ENCODE data around the gene PLP1.
"Not testable (repeated sequence)": the region's sequence is repeated elsewhere in the genome, so short reads cannot be mapped to it uniquely, and the experiment has no call there.

PLP1 gene

DNA sequence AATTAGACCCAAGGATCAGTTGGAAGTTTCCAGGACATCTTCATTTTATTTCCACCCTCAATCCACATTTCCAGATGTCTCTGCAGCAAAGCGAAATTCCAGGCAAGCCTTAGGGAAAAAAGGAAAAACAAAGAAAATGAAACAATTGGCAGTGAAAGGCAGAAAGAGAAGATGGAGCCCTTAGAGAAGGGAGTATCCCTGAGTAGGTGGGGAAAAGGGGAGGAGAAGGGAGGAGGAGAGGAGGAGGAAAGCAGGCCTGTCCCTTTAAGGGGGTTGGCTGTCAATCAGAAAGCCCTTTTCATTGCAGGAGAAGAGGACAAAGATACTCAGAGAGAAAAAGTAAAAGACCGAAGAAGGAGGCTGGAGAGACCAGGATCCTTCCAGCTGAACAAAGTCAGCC lies at the start of gene PLP1:
PLP1 (plus strand) TSS at position 295 of the 400 bp plus-strand sequence. CDS start 156 bp downstream, outside the sequence.
- DNase-seq (ENCODE audit: low read depth in 2 of 2) = no peak

- no peak for DNase-seq (ENCODE audit: low read depth in 2 of 2)
Measured at GRCh38 chrX:103727115-103727514, 49.5 kb upstream of the PLP1 start.

GRCh38 chrX:103729015-103729414 lies 47.6 kb upstream of the PLP1 start:
- no peak for DNase-seq (ENCODE audit: low read depth in 2 of 2)

DNA sequence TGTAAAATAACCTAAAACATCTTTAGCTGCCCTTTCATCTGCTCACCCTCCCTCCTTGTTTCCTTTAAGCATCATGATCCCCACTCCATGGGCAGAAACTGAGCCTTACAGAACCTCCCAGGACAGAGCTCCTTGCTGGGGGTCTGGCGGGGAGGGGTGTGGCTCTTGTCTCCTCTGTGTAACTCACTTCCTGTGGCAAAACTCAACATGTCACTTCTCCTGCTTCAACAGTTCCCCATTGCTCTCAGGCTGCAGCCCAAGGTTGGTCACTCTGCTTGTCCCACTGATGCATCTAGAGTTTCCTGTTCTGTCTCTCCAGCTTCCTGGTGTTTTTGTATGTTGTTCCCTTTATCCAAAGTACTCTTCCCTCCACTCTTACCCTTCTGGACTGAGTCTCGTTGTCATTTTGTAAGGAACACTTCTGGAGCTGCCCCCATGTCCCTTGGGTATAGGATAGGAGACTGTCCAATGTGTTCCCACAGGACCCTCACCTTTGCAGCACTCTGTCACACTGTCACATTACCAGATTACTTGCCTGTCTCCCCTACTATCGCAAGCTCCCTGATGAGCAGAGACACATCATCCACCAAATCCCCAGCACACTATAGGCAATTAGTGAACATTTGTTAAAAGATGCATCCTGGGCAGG lies 46.4 kb upstream of the PLP1 start:
- no peak for DNase-seq (ENCODE audit: low read depth in 2 of 2)

DNA sequence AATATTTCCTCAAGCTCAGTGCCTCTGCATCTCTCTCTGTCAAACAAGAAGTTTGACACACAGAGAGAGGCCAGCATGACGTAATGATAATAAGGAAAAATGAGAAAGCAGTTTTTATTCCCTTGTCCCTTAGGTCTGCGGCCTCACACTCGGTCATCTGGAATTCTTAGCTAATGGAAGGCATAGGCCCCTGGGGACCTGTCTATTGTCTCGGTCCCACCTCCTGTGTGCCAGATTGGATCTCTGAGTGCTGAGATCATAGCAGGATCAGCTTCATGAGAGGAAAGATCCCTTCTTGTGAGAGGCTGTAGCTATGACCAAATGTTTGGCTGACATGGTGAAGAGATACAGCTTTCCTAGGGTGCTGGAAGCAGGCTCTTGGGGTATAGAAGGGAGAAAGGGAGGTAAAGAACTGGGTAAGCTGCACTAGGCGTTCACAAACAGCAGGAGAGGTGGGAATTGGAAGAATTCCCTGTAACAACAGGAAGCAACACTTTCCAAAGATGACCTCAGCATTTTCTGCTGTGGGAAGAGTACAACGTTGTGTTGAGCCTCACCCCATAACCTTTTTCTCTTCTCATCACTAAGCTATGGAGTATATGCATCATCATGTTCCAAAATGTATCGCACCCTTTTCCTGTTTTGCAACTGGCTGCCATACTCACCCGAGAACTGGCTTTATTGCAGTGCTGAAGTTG lies 45.7 kb upstream of the PLP1 start:
- no peak for DNase-seq (ENCODE audit: low read depth in 2 of 2)

DNA sequence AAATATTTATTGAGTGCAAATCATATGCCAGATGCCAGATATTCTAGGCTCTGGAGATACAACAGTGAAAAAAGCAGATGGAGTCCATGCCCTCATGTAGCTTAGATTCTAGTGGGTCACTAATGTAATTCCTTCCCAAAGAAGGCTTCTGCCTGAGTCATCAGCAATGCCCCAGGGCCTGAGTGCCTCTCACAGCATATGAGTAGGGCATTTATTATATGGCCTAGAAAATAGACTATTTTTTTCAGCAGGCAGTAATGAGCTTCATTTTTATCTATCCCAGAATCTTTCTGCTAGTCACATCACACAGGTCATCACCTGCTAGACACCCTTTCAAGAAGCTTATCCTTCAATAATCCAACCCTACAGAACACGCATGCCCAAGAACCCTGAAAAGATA lies 43.6 kb upstream of the PLP1 start:
- DNase-seq (ENCODE audit: low read depth in 2 of 2) = no peak

- peak in 1 of 2 donors; percentile 1 for DNase-seq (ENCODE audit: low read depth in 2 of 2)
Measured at GRCh38 chrX:103734125-103734760, 42.4 kb upstream of the PLP1 start.

DNA sequence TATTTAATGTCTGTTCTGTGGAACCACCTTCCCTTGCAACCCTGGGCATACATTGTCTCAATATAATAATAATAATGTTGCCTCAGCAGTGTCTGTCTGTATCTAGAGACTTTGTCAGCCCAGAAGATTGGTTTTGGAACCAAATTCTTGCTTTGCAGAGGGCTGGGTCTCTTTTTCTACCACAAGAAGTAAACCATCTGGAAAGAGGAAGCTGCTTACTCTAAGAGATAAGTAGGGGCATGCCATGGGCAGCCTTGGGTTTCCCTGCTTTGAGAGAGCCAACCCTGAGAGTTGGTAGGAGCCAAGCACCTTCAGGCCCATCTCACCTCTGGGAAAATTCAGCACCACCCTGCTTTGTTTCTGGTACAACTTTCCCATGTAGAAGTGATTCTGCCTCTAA lies 38.9 kb upstream of the PLP1 start:
- DNase-seq (ENCODE audit: low read depth in 2 of 2) = no peak

- DNase-seq (ENCODE audit: low read depth in 2 of 2) = no peak
Measured at GRCh38 chrX:103739421-103739820, 37.2 kb upstream of the PLP1 start.

DNA sequence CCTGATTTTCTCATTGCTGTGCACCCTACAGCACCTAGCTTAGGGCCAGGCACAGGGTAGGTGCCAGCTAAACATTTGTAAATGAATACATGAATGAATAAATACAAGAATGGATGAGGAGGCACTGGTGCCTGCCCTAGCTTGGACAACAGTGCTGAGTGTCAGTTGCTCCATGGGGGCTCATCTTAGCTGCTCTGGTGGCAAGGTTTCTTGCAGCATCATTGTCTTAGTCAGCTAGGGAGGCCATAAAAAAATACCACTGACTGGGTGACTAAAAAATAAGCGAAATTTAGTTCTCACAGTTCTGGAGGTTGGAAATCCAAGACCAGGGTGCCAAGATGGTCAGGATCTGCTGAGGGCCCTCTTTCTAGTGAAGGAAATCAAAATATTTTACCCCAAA lies 34.8 kb upstream of the PLP1 start:
- no peak for DNase-seq (ENCODE audit: low read depth in 2 of 2)

DNA sequence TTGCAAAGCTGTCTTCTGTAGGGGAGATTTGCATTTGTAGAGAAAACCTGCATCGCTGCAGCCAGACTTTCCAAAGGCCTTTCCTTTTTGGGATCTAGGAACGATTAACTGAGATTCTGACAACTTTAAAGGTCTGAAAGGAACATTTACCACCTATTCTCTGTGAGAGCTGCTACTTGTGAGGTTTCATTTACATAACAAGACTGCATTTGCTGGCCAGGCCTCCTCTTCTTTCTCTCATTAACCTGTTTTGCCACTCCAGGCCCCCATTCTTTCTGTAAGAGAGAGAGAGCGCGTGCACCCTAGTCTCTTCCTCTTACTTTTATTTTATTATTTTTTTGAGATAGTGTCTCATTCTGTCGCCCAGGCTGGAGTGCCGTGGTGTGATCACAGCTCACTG lies 34.3 kb upstream of the PLP1 start:
- DNase-seq (ENCODE audit: low read depth in 2 of 2) = no peak

DNA sequence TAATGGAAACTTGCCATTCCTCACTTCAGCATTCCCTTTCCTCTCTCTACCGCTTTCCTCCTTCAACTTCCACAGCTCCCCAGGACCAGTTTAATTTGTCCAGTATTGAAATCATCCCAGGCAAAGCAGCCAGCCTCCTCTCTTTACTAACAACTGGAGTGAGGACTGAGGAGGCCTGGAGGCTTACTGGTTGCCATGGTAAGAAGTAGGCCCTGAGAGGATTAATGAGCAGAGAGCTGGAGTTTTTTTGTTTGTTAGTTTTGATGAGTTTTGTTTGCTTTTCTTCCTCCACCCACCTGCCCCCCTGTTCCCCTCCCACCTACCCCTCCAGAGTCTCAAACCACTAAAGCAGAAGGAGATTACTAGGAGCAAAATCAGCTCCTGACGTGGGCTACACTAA lies 29.5 kb upstream of the PLP1 start:
- no peak for DNase-seq (ENCODE audit: low read depth in 2 of 2)

DNA sequence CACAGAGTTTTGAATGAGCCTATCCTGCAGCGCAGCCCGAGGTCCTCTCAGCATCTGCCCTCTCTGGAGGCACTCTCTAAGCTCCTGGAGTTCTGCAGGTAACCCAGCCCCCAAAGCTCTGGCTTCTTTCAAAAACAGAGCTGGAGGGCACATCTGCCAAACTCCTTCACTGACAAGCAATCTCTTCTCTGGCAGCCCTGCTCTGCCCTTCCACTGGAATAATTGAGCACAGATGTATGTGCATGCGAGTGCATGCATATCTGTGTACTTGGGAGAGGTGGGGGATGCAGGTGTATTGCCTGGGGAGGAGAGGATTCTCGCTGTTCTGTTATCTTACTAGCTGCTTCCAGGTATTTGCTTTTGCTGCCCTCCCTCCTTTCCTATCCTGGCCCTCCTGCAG lies 22.2 kb upstream of the PLP1 start:
- no peak for DNase-seq (ENCODE audit: low read depth in 2 of 2)

DNA sequence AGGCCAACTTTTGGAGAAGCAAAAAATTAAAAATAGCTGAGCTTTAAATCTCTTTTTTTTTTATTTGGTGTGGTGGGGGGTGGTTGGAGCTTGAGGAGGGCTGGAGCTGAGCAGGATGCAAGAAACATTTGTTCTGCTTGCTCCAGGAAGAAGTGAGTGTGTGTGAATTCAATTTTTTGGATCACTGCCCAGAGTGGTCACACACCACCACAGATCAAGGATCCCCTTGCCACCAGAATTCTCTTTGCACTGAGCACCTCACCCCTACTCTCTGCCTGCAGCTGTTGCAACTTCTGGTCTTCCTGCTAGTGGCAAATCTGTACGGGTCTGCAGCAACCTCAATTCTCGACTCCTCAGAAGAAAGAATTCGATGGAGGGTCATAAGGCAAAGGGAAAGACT lies 19.9 kb upstream of the PLP1 start:
- no peak for DNase-seq (ENCODE audit: low read depth in 2 of 2)

DNA sequence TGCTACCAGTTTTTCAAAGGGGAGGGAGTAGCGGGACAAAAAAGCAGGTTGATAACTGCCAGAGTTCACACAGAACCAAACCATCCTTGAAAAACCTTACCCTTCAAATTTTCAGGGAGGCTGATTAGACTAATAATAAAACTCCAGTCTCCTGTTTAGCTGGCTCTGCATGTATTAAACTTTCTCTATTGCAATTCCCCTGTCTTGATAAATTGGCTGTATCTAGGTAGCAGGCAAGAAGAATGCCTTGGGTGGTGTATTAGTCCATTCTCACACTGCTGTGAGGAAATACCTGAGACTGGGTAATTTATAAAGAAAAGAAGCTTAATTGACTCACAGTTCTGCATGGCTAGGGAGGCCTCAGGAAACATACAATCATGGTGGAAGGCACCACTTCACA lies 18.1 kb upstream of the PLP1 start:
- no peak for DNase-seq (ENCODE audit: low read depth in 2 of 2)

DNA sequence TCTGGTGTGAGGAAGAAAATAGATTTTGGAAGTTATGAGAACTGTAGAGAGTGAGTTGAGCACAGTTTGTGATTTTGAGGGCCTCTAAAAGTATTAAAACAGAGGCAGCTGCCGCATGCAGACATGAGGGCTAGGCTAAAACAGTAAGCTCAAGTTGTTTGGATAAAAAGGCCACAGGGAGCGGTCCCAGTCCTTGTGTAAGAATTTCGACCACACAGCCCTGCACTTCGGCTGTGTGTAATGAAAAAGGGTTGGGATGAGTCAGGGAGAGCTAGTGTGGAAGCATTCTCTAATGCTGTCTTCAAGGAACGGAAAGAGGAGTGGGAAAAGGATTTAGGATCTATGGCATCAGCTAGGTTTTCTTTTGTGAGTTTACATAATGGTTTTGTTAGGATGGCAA lies 13.1 kb upstream of the PLP1 start:
- not testable (repeated sequence) for DNase-seq (ENCODE audit: low read depth in 2 of 2)

- DNase-seq (ENCODE audit: low read depth in 2 of 2) = not testable (repeated sequence)
Measured at GRCh38 chrX:103766813-103767555, 9.7 kb upstream of the PLP1 start.

- no peak for DNase-seq (ENCODE audit: low read depth in 2 of 2)
Measured at GRCh38 chrX:103773445-103773844, 3.2 kb upstream of the PLP1 start.

DNA sequence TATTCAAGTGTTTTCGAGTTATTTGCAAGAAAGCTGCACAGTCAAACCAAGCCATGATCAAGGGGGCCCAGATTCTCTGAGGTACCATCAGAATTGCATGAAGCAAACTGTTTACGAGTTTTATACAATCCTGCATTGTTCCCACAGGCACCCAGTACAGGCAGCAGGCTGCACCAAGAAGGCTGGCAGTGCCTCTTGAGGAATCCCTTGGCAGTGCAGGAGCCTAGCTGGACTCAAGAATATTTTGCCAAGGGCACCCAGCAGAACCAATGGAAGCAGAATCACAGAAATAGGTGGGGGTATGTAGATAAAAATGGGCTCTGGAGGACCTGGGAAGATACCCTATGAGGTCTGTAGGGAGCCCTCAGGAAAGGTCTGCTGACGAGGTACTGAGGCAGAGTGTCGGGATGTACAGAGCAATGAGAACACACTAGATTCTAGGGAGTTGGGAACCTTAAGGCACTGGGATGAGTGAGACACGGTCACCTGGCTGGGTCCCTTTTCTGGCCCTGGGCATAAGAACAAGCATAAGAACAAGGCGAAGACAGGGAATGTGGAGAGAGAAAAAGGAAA lies 2.5 kb upstream of the PLP1 start:
- no peak for DNase-seq (ENCODE audit: low read depth in 2 of 2)

DNA sequence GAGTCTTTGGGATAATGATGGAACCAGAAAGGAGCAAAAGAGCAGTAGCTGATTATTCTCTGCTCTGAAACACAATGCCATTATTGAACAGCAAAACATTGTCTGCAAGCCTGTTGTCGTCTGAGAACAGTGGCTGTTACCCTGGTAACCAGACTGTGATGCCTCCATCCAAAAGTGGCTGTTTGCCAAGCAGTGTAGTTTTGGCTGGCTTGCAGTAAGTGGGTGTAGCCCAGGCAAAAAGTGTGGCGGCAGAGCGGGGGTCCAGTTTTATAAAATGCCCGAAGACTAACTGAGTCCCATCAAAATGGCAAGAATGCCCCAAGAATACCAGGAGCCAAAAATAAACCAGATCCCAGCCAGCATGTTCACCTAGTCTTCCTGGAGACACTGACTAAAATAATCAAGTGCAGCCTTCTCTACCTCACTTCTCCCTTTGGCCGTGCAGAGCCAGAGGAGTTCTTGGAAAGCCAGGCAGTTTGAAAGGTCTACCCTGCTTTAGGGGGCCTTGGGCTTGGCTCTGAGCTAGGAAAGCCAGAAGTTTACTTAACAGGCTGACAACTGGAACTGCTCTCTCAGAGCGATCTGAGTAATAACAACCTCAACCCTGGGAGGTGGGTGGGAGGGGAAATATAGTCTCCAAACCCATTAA lies 2.6 kb downstream of the PLP1 start:
- no peak for DNase-seq (ENCODE audit: low read depth in 2 of 2)

GRCh38 chrX:103780336-103781061 lies 3.9 kb downstream of the PLP1 start:
- DNase-seq (ENCODE audit: low read depth in 2 of 2) = no peak
